Activated CD8-positive, alpha-beta memory T cell treated with anti-CD3 and anti-CD28 coated beads for 1 hour (primary cell): ENCODE results near the gene TLR3.
A peak's percentile ranks its signal among the peaks of the same experiment; 100 is the strongest.

Experiments used
- DNase-seq, 2 donors: peaks; one replicate each; pipeline ENCODE4 v3.0.0-alpha.2; 2020; ENCODE audit warnings: low read depth in 1 of 2; ENCODE audit errors: extremely low read depth in 1 of 2

The TLR3 gene

DNA sequence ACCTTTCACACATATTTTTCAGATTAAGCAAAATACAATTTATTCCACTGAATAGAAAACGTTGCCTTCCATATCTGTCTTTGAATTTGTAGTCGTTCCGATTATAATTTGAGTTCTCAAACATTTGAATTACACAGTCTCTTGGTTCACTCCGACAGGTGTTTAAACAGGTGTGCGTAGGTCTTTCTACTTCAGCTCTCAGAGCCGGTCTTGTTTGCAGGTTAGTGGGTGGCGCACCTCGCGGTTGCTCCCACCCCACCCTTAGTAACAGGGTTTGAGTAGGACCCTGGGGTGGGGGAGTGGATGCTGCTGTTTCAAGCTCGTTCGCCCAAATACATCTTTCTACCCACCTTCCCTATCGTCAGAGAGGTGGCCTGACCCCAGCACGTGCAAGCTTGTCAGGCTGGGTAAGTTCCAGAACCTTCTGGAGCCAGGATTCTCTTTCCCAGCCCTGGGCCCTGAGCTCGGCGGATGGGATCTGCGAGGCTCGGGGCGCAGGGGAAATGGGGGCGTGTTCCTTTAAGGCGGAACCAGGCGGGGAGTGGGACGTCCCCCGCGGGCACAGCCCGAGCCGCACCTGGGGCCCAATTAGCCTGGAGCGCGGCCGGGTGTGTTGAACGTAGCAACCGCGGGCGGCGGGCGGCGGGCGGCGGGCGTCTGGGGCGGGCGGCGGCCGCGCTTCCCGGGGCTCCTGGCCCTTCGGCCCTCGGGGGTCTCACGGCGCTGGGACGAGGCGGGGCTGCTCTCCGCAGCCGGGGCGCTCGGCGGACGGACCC is 35.3 kb downstream of the TLR3 start, which contains the start of gene FAM149A:
TSS of gene FAM149A (plus strand) at position 591 of the 776 bp plus-strand sequence.
- peak in 1 of 2 donors; percentile 28 for DNase-seq

GRCh38 chr4:186104890-186105646 is 36.1 kb downstream of the TLR3 start:
- no peak for DNase-seq

DNA sequence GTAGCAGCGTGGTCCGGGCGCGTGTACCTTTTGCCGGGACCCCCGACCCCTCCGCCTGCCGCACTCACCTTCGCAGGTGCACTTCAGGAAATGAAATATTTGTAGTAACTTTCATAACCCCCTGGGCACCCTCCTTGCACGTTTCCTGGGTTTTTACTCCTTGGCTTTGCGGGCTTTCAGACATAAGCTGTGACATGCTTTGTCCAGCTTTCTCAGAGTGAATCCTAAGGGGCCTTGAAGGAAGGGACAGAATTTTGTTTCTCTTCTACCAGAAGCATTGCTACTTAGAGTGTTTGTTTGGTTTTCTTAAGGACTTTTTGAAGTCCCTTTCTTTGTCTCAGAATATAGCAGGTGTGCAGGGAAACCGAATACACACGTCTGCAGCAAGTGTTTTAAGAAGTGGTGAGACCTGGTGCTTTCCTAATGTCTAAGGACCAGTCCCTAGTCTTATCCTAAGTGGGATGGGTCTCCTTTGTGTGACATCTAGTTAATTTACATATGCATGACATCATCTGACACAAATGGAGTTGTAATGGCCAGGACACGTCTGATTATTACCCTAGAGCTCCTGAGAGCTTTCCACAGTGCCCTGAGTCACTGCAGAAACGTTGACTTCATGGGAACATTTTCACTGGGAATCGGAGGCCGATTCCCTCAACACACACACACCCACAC is 36.8 kb downstream of the TLR3 start:
- DNase-seq, result no peak

GRCh38 chr4:186107947-186108346 is 39.0 kb downstream of the TLR3 start:
- no peak for DNase-seq

- DNase-seq, result no peak
Measured at GRCh38 chr4:186108391-186108790, 39.4 kb downstream of the TLR3 start.

DNA sequence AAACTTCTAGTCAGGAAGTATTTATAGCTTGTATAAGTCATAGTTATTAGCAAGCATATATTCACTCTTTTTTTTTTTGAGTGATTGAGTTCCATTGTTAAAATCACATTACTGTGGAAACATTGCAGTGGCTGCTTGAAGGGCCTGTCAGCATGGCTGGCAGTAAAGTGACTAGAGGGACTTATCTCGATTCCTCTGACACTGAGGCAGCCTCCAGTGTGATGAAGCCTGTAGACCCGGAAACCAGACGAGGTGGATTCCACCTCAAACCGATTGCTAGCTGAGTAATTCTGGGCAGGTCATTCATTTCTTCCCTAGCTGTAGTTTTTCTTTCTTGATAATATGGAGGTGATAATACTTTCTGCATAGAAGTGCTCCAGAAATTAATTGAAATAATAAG is 40.3 kb downstream of the TLR3 start:
- no peak for DNase-seq

GRCh38 chr4:186116697-186117096 is 47.7 kb downstream of the TLR3 start:
- no peak for DNase-seq

- DNase-seq, result no peak
Measured at GRCh38 chr4:186118582-186118981, 49.6 kb downstream of the TLR3 start.

- DNase-seq, result no peak
Measured at GRCh38 chr4:186121057-186121456, 52.1 kb downstream of the TLR3 start.

DNA sequence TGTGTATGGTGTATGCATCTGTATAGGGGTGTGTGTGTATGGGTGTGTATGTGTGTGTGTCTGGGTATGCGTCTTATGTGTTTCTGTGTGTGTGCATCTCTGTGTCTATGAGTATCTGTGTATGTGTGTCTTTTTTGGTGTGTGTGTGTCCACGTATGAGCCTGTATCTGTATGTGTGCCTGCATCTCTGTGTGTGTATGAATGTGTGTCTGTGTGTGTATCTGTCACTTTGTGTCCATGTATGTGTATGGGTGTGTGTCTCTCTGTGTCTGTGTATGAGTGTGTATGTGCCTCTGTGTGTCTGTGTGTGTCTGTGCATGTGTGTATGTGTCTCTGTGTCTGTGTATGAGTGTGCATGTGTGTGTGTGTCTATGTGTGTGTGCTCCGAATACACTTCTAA is 59.9 kb downstream of the TLR3 start:
- DNase-seq, result no peak

DNA sequence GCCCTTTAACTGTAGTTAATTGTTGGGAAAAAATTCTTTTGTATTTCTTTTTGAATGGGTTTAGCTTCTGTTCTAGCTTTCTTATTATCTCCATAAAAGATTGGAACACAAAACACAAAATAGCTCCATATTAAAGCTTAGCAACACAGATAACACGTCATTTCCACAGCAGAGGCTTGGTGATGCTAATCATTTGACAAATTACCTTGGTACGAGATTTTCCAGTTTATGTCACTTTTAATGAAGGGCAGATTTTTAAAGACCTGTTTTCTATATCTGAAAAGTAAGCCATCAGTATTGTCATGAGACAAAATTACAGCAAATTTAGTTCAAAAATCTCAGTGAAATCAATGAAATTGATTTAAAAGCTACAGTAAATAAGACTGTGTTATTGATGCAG is 63.0 kb downstream of the TLR3 start:
- DNase-seq, result no peak

DNA sequence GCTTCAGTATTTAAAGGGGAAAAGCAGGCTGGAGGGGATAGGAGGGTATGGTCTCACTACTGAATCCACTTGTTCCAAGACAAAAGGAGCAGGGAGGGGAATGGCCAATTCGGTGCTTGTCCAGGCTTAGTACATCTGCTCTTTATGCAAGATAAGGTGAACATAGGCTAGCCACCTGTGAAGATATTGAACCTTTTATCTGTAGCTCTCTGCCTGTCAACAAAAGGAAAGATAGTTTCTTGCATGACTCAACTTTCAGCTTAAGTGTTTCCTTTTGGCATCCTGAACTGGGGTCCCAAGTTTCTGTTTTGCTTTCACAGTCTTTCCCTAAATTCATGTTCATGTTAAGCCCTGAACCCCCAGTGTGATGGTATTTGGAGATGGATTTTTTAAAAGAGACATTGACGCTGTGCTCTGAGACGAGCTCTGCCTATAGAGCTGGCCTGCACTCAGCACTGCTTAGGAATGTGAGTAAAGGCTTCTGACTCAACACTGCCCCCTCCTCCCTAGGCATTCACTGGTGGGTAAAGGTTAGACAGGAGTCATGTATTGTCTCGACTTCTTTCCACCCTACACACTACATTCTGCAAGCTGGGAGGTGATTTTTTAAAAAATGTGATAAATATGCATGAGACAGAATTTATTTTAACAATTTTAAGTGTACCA is 63.8 kb downstream of the TLR3 start:
- DNase-seq, result no peak

- no peak for DNase-seq
Measured at GRCh38 chr4:186134257-186134656, 65.3 kb downstream of the TLR3 start.

- no peak for DNase-seq
Measured at GRCh38 chr4:186134861-186135260, 65.9 kb downstream of the TLR3 start.

DNA sequence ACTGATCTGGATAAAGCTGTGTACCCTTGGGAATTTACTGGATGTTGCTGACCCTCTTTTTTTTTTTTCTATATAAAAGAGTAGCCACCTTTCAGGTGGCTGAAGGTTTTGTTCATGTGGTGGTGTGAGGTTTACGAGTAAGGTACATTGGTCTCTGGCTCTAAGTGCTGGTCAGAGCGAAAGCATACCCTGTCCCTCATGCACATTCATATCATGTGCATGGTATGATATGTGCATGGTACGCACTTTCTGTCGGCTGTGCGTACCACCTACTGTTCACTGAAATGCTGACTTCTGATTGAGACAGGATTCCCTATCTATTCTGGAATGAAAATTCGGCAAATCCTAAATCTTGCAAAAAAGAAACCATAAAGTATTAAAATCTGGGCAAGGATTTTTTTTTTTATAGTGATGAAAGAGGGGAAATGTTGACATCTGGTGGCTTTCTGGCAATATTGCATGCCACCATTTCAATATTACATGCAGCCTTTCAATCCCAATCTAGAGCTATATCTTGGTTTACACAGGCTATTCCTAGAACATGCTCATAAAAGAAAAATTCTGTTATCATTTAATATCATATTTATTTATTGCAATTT is 68.3 kb downstream of the TLR3 start:
- DNase-seq, result no peak
